H1 (cell line): Measurements from ENCODE around the gene TRIM46. TPM values are rescaled to one million over a fixed set of nuclear protein-coding genes. Genes with fewer than 3 reads are reported as not detected.

ENCODE experiments used
- CHD1 ChIP-seq: IDR thresholded peaks from 2 replicates; pipeline ENCODE4 v1.6.1; 2012; ENCODE audit warnings: low read depth, low read length, improper control_type of control experiment
- HDAC2 ChIP-seq, 2 experiments: fragments of 300-600 bp in 1 of 2; sonication (generic) in 1 of 2; IDR thresholded peaks; 2 replicates each; pipeline ENCODE4 v1.6.1; 2011 to 2012; ENCODE audit warnings: low read depth in 2 of 2, low read length in 2 of 2, mild to moderate bottlenecking in 2 of 2, moderate library complexity in 2 of 2, borderline replicate concordance in 1 of 2, inconsistent platforms in 1 of 2
- KDM4A ChIP-seq: IDR thresholded peaks from one replicate; pipeline ENCODE4 v1.7.1; 2012; ENCODE audit warnings: low read depth, mild to moderate bottlenecking, moderate library complexity, low read length, inconsistent platforms; ENCODE audit not compliant: severe bottlenecking
- PHF8 ChIP-seq: fragments of 200-600 bp; sonication (generic); conservative IDR thresholded peaks from 2 replicates; pipeline ENCODE4 v1.7.1; 2012; ENCODE audit warnings: low read depth, mild to moderate bottlenecking, inconsistent platforms, low read length, moderate library complexity
- RFX5 ChIP-seq: IDR thresholded peaks from 2 replicates; pipeline ENCODE4 v1.6.1; 2011; ENCODE audit warnings: low read depth, low read length, improper control_type of control experiment, borderline replicate concordance
- SP1 ChIP-seq: IDR thresholded peaks from 2 replicates; pipeline ENCODE4 v1.6.1; 2011; ENCODE audit warnings: low read depth, low read length
- SUZ12 ChIP-seq: fragments of 200-600 bp; sonication (generic); IDR thresholded peaks from 2 replicates; pipeline ENCODE4 v1.6.1; 2012; ENCODE audit warnings: mild to moderate bottlenecking, inconsistent platforms, low read length, moderate library complexity, mixed read lengths
- YY1 ChIP-seq: IDR thresholded peaks from 2 replicates; pipeline ENCODE4 v1.6.1; 2011; ENCODE audit warnings: low read depth, mild to moderate bottlenecking, low read length
- polyA plus RNA-seq, 7 experiments: library from polyadenylated mRNA; depleted of rRNA in 3 of 7; stranded (reverse) in 5 of 7; unstranded in 2 of 7; fragments of >200 nt in 5 of 7; fragments of 200-250 nt in 2 of 7; gene quantifications; 1 replicate in 5 of 7; 2 replicates in 1 of 7; 4 replicates in 1 of 7; pipeline versions ENCODE4 v1.2.1 to v1.2.3, GENCODE V29; 2011 to 2013; ENCODE audit warnings: missing spikeins in 2 of 7, mixed read lengths in 2 of 7
- total RNA-seq: library from RNA; stranded (reverse); fragmentation: NEBNext Ultra II Directional; extraction: Animal tissue kit (Norgen Biotek cat#: 25700); gene quantifications from 2 replicates; pipeline ENCODE4 v1.2.1, GENCODE V29; 2021

The TRIM46 gene
- total and polyA plus RNA-seq, 2 of the 8 experiments (the other 6 are each of a cell fraction or from before 2014, with no cell fraction given), result 15.5 to 21.6 TPM

- TF ChIP-seq RFX5 (no peak), SP1 (peak; percentile 97), HDAC2 (IDR thresholded peaks at IDR 0.05; ENCODE audit: borderline replicate concordance in 1 of 2, low read depth in 2 of 2, low read length in 2 of 2) (0 out of 4 replicates have a peak, but pooled peaks of 1 of the 2 experiments have one; percentile 70), PHF8 (peak; percentile 66), YY1 (peak; percentile 80), KDM4A (no peak), SUZ12 (no peak), CHD1 (no peak)
Measured at GRCh38 chr1:155227261-155228095, 53.8 kb downstream of the TRIM46 start (continued).
